HG03097 (cell line): Measurements from ENCODE around the gene SNX30.

Experiments
- ATAC-seq: cut with Tn5 transposase; IDR thresholded peaks from one replicate; pipeline ENCODE4 v1.9.1; 2021; ENCODE audit not compliant: unreplicated experiment, low FRiP score

The SNX30 gene

GRCh38 chr9:112914524-112914923, 164.0 kb downstream of the SNX30 start:
- no peak for ATAC-seq

- no peak for ATAC-seq
These were observed 166.8 kb downstream of the SNX30 start for GRCh38 chr9:112917047-112917986.

GRCh38 chr9:112917987-112918362, 167.4 kb downstream of the SNX30 start:
- ATAC-seq, result no peak

- ATAC-seq, result no peak
These were observed 171.0 kb downstream of the SNX30 start for GRCh38 chr9:112921549-112921948.
